GM18499 (cell line): ENCODE data around the gene NEK10.

Source experiments
- ATAC-seq: cut with Tn5 transposase; IDR thresholded peaks from one replicate; pipeline ENCODE4 v1.9.1; 2021; ENCODE audit warnings: moderate number of reproducible peaks; ENCODE audit not compliant: insufficient read depth, unreplicated experiment

NEK10 gene

GRCh38 chr3:27254896-27255295 lies 114.3 kb downstream of the NEK10 start:
- ATAC-seq, result no peak

GRCh38 chr3:27253831-27254230 lies 115.4 kb downstream of the NEK10 start:
- ATAC-seq, result no peak

GRCh38 chr3:27253391-27253790 lies 115.8 kb downstream of the NEK10 start:
- ATAC-seq, result no peak

GRCh38 chr3:27252646-27253045 lies 116.5 kb downstream of the NEK10 start:
- ATAC-seq, result no peak

GRCh38 chr3:27244374-27244773 lies 124.8 kb downstream of the NEK10 start:
- no peak for ATAC-seq

GRCh38 chr3:27239951-27240350 lies 129.2 kb downstream of the NEK10 start:
- no peak for ATAC-seq

GRCh38 chr3:27228805-27229204 lies 140.4 kb downstream of the NEK10 start:
- no peak for ATAC-seq

- no peak for ATAC-seq
Observed at GRCh38 chr3:27224197-27224596, 145.0 kb downstream of the NEK10 start.

GRCh38 chr3:27221264-27221932 lies 147.8 kb downstream of the NEK10 start:
- ATAC-seq, result no peak

- no peak for ATAC-seq
Observed at GRCh38 chr3:27220166-27220565, 149.0 kb downstream of the NEK10 start.

- ATAC-seq, result no peak
Observed at GRCh38 chr3:27219127-27219845, 149.9 kb downstream of the NEK10 start.

- no peak for ATAC-seq
Observed at GRCh38 chr3:27216955-27217552, 152.1 kb downstream of the NEK10 start.

GRCh38 chr3:27216295-27216855 lies 152.8 kb downstream of the NEK10 start:
- no peak for ATAC-seq

- no peak for ATAC-seq
Observed at GRCh38 chr3:27213450-27213849, 155.7 kb downstream of the NEK10 start.

GRCh38 chr3:27209617-27210264 lies 159.4 kb downstream of the NEK10 start:
- ATAC-seq, result no peak

GRCh38 chr3:27208961-27209616 lies 160.1 kb downstream of the NEK10 start:
- no peak for ATAC-seq

GRCh38 chr3:27202959-27203358 lies 166.2 kb downstream of the NEK10 start:
- no peak for ATAC-seq

- no peak for ATAC-seq
Observed at GRCh38 chr3:27201492-27201891, 167.7 kb downstream of the NEK10 start.

GRCh38 chr3:27200721-27201489 lies 168.3 kb downstream of the NEK10 start:
- no peak for ATAC-seq
